Testis (tissue), 2 donors: ENCODE measurements around the gene CBLN4.

Experiments used
- POLR2A ChIP-seq: fragments of 450-650 bp; IDR thresholded peaks from one replicate; pipeline ENCODE4 v1.6.1; 2017; ENCODE audit warnings: antibody characterized with exemption, mild to moderate bottlenecking, moderate library complexity
- TF ChIP-seq, protein P1 (sequence below), 3 experiments: fragments of 450-650 bp in 2 of 3; fragments of 200-600 bp in 1 of 3; sonication (generic) in 1 of 3; IDR thresholded peaks; one replicate each; pipeline ENCODE4 v1.5.1; 2016 to 2019; ENCODE audit warnings: antibody characterized with exemption in 3 of 3, mild to moderate bottlenecking in 2 of 3, moderate library complexity in 1 of 3

DNA sequence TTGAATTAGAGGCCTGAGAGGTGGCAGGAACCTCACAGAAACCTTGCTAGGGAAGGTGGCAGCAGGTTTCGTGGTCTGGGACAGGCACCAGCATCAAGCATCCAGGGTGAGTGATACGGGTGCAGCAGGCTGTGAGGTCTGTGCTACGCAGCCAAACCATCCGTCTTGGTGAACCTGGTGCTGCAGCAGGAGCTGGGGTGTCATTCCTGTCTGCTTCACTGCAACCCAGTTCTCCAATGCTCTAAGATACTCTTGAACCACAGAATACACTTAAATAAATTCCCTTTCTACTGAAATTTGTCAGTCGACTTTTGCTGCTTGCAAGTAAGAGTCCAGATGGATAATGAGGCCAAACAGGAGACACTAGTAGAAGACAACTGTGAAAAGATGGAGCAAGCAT is 9.7 kb upstream of the CBLN4 start:
- TF ChIP-seq POLR2A = no peak
- TF ChIP-seq, protein P1, sequence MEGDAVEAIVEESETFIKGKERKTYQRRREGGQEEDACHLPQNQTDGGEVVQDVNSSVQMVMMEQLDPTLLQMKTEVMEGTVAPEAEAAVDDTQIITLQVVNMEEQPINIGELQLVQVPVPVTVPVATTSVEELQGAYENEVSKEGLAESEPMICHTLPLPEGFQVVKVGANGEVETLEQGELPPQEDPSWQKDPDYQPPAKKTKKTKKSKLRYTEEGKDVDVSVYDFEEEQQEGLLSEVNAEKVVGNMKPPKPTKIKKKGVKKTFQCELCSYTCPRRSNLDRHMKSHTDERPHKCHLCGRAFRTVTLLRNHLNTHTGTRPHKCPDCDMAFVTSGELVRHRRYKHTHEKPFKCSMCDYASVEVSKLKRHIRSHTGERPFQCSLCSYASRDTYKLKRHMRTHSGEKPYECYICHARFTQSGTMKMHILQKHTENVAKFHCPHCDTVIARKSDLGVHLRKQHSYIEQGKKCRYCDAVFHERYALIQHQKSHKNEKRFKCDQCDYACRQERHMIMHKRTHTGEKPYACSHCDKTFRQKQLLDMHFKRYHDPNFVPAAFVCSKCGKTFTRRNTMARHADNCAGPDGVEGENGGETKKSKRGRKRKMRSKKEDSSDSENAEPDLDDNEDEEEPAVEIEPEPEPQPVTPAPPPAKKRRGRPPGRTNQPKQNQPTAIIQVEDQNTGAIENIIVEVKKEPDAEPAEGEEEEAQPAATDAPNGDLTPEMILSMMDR (IDR thresholded peaks at IDR 0.05) = no peak
